ENCODE measurements around the gene CSK. TPM values are rescaled to one million over a fixed set of nuclear protein-coding genes. Genes with fewer than 3 reads are reported as not detected.

The CSK gene
- total RNA-seq, 4 donors from 2014 or later, result 30.6 to 130 (median 45.2) TPM

- TF ChIP-seq CTCF (IDR thresholded peaks at IDR 0.05), result no peak
- no peak for TF ChIP-seq POLR2A (IDR thresholded peaks at IDR 0.05)
- Histone ChIP-seq H3K4me1 (peaks cover 20 to 43% (median 25%) of the 10 kb centered on the region in 3 donors), H3K27ac (no peak overlapping the region), H3K36me3 (peaks cover 27 to 87% (median 33%) of the 10 kb centered on the region in 3 donors), H3K27me3 (no peaks in the 10 kb centered on the region), H3K4me3 (no peak overlapping the region), H3K9me3 (no peaks in the 10 kb centered on the region)
- intact Hi-C loops (cut with DNase I), result loop anchor here (2.0 to 10.0 kb wide), 2 partner anchors 29 to 103 kb away; partner anchors contain the start of gene FAM219B
- DNase-seq, result no peak
- WGBS, 2 donors, result 79 to 88% methylated on average over 7 to 10 of the region's 18 CpGs
These were observed 19.6 kb downstream of the CSK start for GRCh38 chr15:74801311-74801997.

DNA sequence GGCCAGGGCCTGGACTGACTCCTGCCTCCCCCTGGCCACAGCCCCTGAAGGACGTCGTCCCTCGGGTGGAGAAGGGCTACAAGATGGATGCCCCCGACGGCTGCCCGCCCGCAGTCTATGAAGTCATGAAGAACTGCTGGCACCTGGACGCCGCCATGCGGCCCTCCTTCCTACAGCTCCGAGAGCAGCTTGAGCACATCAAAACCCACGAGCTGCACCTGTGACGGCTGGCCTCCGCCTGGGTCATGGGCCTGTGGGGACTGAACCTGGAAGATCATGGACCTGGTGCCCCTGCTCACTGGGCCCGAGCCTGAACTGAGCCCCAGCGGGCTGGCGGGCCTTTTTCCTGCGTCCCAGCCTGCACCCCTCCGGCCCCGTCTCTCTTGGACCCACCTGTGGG lies 20.4 kb downstream of the CSK start:
- H3K36me3 ChIP-seq, result peaks cover 27 to 81% (median 33%) of the 10 kb centered on the region in 3 donors
- intact Hi-C loops (cut with DNase I), result loop anchor here (10.0 kb wide), 1 partner anchor 103 kb away; the partner anchor contains the start of gene FAM219B
- WGBS, 2 donors, result 83% methylated on average over 4 of the region's 20 CpGs; no CpG with 5 or more reads in 1 of the 2 donors
- no peaks in the 10 kb centered on the region for H3K27me3 ChIP-seq
- H3K4me3 ChIP-seq, result no peak overlapping the region
- no peak for DNase-seq
- H3K4me1 ChIP-seq, result peaks cover 20 to 38% (median 25%) of the 10 kb centered on the region in 3 donors
- no peak overlapping the region for H3K27ac ChIP-seq
- TF ChIP-seq CTCF (IDR thresholded peaks at IDR 0.05) (no peak), POLR2A (IDR thresholded peaks at IDR 0.05) (no peak)
- no peaks in the 10 kb centered on the region for H3K9me3 ChIP-seq

GRCh38 chr15:74802862-74803447 lies 21.1 kb downstream of the CSK start:
- H3K4me1 ChIP-seq, result peaks cover 20 to 38% (median 28%) of the 10 kb centered on the region in 3 donors
- TF ChIP-seq POLR2A (IDR thresholded peaks at IDR 0.05), result no peak
- TF ChIP-seq CTCF (IDR thresholded peaks at IDR 0.05), result no peak
- no peaks in the 10 kb centered on the region for H3K27me3 ChIP-seq
- H3K27ac ChIP-seq, result no peak overlapping the region
- peaks cover 27 to 76% (median 33%) of the 10 kb centered on the region in 3 donors for H3K36me3 ChIP-seq
- intact Hi-C loops (cut with DNase I), result loop anchor here (10.0 kb wide), 1 partner anchor 102 kb away; the partner anchor contains the start of gene FAM219B
- H3K9me3 ChIP-seq, result no peaks in the 10 kb centered on the region
- no peak overlapping the region for H3K4me3 ChIP-seq
- WGBS, 2 donors, result 87 to 94% methylated on average over 8 to 25 of the region's 31 CpGs
- no peak for DNase-seq

- intact Hi-C loops (cut with DNase I), result loop anchor here (10.0 kb wide), 1 partner anchor 100 kb away; the partner anchor contains the start of gene FAM219B
- no peak overlapping the region for H3K27ac ChIP-seq
- TF ChIP-seq POLR2A (IDR thresholded peaks at IDR 0.05) (no peak), CTCF (IDR thresholded peaks at IDR 0.05) (no peak)
- H3K4me1 ChIP-seq, result peaks cover 5 to 28% (median 8%) of the 10 kb centered on the region in 3 donors
- H3K4me3 ChIP-seq, result no peak overlapping the region
- H3K27me3 ChIP-seq, result no peaks in the 10 kb centered on the region
- WGBS, 2 donors, result 67 to 82% methylated on average over 5 to 6 of the region's 6 CpGs
- no peak for DNase-seq
- H3K9me3 ChIP-seq, result no peaks in the 10 kb centered on the region
- peaks cover 27 to 56% (median 33%) of the 10 kb centered on the region in 3 donors for H3K36me3 ChIP-seq
These were observed 23.1 kb downstream of the CSK start for GRCh38 chr15:74804935-74805334.

DNA sequence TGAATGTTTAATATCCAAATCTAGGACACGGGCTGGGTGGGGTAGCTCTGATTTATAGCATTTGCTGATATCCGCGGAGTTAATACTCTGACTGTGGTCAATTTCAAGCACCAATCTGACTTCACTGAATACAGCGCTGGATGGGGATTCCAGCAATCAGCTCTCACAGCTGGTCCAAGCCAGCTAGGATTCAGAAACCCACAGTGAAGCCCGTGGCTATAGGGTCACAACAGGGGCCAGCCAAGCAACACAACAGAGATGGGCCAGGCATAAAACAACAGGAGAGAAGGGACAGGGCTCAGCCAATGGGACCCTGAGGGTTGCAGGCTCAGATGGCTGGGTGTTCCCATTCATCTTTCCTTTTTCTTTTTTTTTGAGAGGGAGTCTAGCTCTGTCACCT lies 25.4 kb downstream of the CSK start:
- peaks cover 11 to 35% (median 13%) of the 10 kb centered on the region in 3 donors for H3K36me3 ChIP-seq
- peaks cover 0 to 19% (median 3%) of the 10 kb centered on the region in 3 donors for H3K4me1 ChIP-seq
- no peaks in the 10 kb centered on the region for H3K9me3 ChIP-seq
- WGBS, 2 donors, result 56 to 63% methylated on average over 4 of the region's 5 CpGs
- intact Hi-C loops (cut with DNase I), result loop anchor here (10.0 kb wide), 1 partner anchor 98 kb away; the partner anchor contains the start of gene FAM219B
- no peak overlapping the region for H3K27ac ChIP-seq
- no peak for DNase-seq
- H3K4me3 ChIP-seq, result no peak overlapping the region
- H3K27me3 ChIP-seq, result no peaks in the 10 kb centered on the region
- no peak for TF ChIP-seq CTCF (IDR thresholded peaks at IDR 0.05)
- TF ChIP-seq POLR2A (IDR thresholded peaks at IDR 0.05), result no peak

Data from esophagus squamous epithelium (tissue), 5 donors.